Activated CD4-positive, alpha-beta T cell treated with anti-CD3 and anti-CD28 coated beads for 48 hours (primary cell): ENCODE data around the gene ENPP1.
"Not testable (repeated sequence)": the region's sequence is repeated elsewhere in the genome, so short reads cannot be mapped to it uniquely, and the experiment has no call there.

ENCODE experiments used
- DNase-seq: peaks from one replicate; pipeline ENCODE4 v3.0.0-alpha.2; 2020

Gene ENPP1

DNA sequence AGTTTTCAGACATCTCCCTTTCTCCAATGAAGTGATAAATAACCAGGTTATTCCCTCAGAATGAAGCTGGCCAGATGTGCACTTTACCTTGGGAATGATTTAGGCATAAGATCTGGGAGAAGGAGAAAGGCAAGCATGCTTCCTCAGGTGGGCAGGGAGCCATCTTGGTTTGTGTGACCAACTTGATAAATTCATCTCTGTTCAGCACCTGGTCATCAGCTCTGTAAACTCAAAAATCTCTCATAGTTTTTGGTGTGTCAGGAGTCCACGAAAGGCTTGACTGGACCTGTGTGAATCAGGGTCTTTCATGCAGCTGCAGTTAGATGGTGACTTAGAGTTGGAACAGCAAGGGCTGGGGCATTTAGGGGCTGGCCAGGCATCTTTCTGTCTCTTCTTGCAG, 24.5 kb downstream of the ENPP1 start:
- DNase-seq, result no peak

DNA sequence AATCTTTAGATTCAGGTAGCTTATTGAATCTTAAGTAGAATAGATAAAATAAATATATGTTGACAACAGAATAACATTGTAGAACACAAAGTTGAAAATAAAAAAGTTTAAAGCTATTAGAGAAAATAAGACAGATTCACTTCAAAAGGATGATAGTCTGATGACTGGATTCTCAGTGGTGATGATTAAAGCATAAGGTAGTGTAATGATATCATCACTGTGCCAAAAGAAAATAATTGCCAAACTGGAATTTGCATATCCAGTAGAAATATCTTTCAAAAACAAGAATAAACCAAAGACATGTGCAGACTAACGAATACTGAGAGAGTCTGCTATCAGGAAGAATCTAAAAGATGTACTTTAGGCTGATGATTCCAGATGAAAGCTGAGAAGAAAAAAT, 30.2 kb downstream of the ENPP1 start:
- DNase-seq, result no peak

DNA sequence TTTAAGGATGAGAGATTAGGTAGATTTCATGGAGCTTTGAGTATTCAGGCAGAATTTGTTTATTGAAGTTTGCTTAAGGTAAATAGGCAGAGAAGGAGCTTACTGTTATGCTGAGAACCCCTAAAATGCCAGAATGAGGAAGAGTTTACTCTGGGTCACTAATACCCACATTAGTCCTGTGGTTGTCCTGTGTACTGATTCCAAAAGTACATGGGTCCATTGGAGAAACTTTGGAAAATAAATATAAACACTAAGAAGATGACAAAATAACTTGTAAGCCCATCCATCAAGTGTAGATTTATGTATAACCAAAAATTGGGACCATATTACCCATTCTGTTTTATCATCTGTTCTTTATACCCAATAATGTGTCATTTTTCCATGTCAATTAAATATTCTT, 31.6 kb downstream of the ENPP1 start:
- DNase-seq, result no peak

DNA sequence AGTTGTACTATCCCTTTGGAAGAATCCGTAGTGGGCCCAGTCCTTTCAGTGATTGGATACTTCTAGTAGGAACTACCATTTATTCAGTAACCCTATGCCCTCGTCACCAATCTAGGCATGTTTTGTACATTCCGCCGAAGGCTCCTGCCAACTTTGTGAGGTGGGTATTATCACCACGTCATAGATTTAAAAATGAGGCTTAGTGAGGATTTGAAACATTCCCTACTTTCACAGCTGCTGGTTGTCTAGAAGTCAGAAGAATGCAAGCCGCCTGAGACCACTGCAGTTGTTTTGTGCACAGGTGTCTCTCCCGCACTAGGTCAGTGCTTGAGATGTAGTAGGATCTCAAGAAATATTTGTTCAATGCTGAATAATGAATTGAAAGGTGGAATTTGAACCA, 32.6 kb downstream of the ENPP1 start:
- DNase-seq, result no peak

DNA sequence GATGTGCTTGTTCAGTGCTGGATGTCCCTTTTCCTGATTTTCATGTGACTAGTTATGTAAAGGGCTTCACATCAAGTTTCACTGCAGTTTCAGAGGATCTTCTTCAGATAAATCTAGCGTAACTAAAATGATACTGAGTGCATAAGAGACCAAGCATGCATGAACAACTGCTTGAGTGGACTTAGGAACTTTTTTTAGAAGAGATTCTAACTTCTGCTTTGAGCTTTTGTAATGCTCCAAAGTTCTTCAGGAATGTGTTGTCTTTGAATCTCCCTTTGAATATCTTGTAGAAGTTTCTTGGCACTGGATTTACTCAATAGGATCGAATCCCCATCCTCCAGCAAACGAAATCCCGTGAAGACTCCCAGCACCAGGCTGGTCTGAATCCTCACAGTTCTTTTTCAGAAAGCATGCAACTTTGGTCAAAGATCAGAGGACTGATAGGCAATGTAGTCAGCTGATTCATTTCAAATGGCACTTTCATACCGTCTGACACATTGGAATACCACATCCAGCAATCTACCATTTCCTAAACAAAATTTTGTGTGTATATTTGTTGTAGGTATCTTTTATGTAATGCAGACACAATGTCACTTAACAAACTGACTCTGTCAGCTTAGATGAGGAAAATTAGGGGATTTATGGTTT, 33.2 kb downstream of the ENPP1 start:
- no peak for DNase-seq

DNA sequence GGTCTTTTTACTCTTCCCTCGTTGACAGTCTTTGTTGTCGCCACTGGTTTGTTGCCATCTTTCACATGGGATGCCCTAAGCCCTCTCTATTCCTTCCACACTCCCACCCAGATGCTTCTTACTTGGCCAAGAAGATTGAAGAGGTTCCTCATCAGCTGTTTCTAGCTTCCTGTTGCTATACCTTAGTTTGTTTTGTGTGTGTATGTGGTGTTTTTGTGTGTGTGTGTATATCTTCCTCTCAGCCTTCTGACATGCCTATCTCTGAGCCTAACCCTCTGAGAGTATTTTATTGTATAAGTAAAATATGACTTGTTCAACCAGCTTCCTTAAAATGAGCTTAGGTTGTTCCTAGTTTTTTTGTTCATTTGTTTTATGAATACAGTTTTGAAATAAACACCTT, 35.9 kb downstream of the ENPP1 start:
- no peak for DNase-seq

DNA sequence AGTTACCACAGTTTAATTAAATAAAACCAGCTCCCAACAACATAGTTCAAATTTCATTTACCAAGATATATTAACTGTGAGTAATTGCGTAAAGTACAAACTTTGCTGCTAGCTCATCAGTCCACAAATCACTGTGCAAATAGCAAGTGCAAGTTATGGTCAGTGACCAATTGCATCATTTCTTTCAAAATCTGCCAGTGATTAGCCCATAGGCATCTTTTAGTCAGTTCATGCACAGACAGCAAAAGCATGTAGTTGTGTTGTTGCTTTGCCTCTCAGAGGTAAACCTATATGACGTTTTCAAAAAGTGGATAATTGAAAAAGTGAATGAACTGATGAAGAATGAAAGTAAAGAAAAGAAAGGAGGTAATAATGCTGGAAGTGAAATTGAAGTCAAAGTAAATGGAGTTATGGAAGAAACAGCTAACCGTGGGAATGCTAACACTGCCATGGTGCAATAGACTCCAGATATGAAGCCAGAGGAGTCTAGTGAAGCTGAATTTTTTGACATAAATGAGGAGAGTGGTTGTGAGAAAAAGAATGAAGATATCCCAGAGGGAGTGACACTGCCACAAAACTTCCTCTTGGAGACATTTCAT, 36.5 kb downstream of the ENPP1 start:
- DNase-seq, result no peak

DNA sequence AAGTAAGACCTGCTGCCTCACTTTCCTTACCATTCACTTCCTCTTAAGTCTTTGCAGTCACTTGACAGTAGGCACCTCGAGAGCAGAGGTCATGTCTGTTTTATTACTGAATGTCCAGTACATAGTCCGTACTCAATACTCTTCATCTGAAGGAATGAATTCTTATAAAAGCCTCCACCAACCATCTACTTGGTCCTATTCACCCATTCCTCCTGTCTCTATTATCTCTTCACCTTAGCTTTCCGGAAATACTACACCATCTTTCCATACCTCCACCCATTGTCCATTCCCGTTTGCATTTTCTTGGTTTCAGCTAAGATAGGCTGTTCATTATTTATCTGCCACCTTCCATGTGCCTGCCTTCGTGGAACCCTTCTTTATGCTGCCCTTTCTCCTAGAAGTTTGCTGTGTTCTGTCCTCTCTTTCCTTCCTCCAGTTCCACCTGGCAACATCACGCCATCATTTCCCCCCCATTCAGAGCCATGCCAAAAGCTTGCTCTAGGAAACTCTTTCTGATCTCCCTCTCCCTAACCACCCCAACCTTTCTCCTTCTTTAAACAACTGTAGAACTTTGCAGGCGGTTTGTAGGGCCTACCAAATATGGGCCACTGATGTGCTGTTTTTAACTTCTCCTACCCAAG, 38.3 kb downstream of the ENPP1 start:
- DNase-seq, result no peak

DNA sequence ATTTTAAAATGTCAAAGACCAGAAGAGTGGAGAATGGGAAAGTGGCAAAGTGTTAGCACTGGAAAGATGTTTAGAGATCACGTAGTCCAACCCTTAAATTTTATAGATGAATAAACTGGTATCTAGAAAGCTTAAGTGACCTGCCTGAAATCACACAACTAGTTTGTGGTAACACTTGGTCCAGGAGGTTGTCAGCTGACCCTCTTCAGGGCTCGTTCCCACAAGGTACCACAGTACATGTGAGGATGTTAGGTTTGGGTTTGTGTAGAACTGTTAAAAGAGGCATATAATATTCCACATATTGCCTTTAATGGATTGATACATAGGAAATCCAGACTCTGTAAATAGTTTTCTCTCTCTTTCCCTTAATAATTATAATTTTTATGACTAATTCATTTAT, 39.1 kb downstream of the ENPP1 start:
- DNase-seq, result no peak

DNA sequence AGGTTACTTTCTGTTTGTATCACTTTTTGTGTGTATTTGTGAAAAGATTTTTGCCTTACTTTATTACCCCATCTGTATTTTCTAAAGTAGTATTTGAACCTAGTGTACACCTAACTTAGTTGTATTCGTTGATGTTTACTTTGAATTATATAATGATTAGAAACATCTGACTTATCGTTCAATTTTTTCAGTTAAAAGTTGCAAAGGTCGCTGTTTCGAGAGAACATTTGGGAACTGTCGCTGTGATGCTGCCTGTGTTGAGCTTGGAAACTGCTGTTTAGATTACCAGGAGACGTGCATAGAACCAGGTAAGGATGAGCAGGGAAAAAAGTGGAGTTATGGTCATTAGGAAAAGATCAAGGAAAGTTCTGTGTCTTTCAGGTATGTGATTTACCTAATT, 42.0 kb downstream of the ENPP1 start:
- DNase-seq, result no peak

DNA sequence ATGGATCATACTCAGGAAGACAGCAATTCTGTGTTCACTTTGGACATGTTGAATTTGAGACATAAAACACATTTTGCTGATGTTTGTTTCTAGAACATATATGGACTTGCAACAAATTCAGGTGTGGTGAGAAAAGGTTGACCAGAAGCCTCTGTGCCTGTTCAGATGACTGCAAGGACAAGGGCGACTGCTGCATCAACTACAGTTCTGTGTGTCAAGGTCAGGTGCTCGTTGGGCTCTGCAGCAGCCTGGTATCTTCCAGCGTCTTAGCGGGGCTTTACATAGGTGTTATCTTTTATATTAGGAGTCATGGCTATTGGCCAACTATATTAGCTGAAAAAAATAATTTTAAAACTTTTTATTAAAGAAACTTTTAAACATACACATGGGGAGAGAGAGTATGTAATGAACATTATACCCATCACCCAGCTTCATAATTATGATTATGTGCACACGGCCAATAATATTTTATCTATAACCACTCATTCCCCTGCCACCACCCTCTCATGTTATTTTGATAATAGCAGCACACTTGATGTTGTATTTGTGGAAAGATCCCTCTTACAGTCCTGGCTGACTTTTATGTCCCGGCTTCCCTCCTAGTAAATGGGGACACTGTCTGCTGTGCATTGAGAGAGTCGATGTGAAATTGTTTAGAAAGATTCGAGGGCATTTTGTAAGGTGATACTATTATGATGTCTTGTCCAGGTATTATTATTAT, 43.4 kb downstream of the ENPP1 start:
- DNase-seq, result no peak

DNA sequence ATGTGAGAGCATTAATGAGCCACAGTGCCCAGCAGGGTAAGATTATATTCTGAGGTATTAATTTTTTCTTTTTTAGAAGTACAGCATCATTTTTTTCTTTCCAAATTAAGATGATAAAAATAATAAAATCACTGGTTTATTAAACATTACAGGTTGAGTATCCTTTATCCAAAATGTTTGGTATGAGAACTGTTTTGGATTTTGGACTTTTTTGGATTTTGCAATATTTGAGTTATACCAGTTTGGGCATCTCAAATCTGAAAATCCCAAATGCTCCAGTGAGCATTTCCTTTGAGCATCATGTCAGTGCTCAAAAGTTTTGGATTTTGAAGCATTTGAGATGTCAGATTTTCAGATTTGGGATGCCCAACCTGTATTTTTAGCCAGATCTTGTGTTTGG, 44.4 kb downstream of the ENPP1 start:
- no peak for DNase-seq

DNA sequence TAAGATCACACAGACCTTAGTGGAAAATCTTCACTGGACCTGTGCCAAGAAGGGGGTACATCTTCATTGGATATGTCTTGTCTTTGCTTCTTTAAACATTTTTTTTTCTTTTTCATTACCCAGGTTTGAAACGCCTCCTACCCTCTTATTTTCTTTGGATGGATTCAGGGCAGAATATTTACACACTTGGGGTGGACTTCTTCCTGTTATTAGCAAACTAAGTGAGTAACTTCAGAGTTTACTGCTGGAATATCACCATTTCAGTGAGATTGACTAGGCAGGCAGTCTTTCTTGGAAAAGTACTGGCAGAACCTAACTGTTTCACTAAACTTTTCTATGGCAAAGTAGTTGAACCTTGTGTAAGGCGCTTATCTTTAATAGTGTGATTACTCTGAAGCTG, 47.0 kb downstream of the ENPP1 start:
- no peak for DNase-seq

DNA sequence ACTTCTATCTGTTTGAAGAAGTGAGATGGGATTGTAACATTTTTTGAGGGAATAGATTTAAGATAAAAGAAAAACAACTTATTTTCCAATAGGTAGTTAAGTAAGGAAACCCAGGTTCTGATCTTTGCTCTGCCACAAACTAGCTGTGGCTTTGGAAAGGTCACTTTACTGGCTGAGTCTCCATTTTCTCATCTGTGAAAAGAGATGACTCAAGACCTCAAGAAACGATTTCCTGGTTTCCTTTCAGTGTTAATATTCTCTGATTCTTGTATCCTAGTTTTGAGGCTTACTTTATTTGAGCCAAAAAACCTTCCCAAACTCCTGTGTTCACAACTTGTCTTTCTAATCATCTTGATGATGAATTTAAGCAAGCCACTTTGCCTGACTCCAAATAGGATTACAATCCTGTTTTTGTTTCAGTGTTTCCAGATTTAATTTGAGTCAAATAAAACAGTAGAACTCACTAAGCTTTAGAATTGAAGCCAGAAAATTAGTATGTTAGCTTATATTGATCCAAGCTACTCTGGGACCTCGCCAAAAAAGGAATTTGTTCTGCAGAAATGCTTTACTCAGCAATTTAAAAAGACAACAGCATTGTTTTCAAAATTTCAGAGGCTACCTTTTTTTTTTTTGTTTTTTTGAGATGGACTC, 51.1 kb downstream of the ENPP1 start:
- DNase-seq, result no peak

DNA sequence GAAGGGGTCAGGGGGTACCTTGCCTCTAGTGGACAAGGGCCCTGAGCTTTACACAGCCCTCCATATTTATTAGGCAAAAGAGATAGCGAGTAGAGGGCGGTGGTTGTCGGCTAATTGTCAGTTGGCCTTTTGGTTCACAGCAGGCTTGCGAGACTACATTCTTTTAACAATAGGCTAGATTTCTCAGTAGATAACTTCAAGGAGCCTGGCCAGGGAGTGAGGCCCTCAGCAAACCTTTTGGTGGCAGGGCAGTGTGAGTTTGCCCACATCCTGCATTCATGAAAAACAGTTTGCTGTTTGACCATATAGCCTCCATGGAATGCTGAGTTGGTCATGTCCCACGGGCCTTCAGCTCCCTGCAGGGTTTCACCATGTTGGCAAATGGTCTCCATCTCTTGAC, 51.8 kb downstream of the ENPP1 start:
- not testable (repeated sequence) for DNase-seq

DNA sequence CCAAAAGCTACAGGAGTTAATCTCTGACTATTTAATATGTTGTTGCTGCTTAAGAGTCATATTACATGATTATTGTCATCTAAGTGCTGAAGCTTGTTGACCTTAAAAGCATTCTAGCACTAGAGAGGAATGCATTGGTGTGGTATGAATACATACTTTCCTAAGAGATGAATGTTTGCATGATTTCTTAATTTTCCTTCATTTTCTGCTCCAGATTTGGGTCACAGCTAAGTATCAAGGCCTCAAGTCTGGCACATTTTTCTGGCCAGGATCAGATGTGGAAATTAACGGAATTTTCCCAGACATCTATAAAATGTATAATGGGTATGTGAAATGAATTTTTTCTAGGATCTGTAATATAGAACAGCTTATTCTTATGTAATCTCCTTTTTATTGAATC, 53.6 kb downstream of the ENPP1 start:
- no peak for DNase-seq

DNA sequence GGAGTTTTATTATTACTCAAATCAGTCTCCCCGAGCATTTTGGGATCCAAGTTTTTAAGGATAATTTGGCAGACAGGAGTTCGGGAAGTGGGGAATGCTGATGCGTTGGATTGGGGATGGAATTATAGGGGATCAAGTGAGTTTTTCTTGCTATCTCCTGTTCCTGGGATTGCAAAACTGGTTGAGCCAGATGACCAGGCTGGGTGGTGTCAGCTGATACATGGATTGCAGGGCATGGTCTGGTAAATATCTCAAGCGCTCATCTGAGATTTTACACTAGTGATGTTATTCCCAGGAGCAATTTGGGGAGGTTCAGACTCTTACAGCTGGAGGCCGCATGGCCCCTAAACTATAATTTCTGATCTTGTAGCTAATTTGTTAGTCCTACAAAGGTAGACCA, 54.7 kb downstream of the ENPP1 start:
- no peak for DNase-seq

DNA sequence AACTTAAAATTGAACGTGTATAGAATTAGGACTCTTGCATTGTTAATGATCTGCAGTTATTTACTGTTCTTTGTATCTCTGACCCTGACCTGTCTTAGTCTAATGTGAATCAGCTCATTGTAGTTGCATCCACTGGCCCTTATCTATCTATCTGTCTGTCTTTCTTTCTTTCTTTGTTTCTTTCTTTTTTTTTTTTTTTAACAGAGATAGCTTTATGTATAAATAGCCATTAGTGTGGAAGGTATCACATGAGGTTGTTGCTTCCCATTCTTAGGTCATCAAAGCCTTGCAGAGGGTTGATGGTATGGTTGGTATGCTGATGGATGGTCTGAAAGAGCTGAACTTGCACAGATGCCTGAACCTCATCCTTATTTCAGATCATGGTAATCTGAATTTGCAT, 59.9 kb downstream of the ENPP1 start:
- DNase-seq, result no peak

DNA sequence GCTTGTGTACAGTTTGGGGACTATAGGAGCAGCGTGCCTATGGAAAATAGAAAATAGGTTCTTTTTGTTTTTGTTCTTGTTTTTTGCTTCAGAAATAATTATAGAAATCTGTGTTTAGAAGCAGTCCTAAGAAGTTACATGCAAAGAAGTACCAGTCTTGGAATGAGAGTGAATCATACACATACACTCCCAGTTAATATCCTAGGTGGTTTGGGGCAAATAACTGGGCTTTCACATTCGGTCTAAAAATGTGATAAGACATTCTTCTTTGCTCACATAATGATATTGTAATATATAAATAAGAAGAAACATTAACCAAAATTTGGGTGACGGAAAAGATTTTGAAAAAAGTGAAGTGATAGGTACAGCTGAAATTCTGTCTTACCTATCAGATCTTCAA, 61.0 kb downstream of the ENPP1 start:
- DNase-seq, result no peak

DNA sequence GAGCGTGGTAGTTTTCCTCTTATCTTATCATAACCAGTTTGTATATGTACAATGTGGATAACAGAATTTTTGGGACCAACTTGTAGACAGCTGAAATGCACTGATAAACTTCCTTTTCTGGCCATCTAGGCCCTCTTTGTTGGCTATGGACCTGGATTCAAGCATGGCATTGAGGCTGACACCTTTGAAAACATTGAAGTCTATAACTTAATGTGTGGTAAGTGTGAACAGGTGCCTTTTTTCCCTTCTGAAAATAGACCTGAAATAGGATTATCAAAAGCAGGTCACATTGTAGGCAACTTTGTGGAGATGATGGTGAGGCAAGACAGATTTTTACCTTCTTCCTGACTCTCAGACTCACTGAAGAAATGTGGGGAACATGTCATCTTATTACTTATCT, 67.8 kb downstream of the ENPP1 start:
- DNase-seq, result no peak

DNA sequence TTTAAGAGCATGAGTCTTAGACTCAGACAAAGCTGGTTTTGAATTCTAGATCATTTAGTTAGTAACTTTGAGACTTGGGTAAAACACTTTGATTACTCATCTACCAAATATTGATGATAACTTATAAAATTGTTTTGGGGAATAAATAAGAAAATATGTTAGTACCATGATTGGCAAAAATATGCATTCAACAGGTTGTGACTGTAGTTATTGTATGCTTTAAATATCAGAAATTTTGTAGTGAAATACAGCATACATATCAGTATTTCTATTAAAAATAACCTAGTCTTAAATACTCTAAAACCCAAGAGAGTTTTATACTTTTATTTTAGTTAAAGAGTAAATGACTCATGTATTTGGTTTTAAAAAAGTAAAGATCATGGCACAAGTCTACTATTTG, 68.7 kb downstream of the ENPP1 start:
- DNase-seq, result no peak

DNA sequence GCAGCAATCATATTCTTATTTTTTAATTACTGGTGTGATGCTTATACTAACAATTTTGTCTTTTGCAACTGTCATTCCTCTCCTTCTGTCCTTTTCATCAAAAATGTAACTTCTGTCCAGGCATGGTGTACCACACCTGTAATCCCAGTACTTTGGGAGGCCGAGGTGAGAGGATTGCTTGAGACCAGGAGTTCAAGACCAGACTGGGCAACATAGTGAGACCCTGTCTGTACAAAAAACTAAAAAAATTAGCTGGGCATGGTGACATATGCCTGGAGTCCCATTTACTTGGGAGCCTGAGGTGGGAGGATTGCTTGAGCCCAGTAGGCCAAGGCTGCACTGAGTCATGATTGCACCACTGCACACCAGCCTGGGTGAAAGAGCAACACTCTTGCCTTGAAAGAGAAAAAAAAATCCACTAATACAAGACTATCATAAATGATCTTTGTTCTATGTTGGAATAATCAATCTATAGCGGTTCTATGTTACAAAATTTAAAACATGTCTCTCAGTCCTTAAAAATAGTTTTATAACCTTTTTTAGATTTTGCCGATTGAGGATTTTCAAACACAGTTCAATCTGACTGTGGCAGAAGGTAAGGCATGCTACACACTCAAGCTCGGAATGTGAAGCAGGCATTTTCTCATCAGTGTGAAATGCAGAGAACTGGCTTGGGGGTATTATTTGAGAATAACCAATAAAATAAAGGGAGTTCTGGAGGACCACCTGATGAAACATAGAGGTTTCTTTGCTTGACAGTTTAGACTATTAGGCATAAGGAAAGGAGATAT, 70.4 kb downstream of the ENPP1 start:
- DNase-seq, result no peak

DNA sequence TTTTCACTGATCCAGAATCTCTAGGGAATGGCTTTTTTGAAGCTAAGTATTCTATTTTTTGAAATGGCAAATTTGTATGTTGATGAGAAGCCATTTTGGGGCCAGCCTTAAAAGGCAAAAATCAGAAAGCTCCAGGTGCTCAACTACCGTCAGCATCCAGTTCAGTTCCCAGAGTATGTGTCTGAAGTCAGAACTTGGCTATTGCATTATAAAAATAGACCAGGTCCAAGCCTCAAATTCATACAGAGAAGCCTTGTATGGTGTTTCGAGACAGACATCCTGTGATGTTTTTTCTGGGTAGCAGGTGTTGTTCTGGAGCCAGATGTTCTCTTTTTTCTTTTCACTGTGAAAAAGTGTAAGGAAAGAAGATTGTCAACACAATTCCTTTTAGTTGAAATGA, 75.2 kb downstream of the ENPP1 start:
- no peak for DNase-seq
